ENCODE measurements around the gene INTS2. TPM values are rescaled to one million over a fixed set of nuclear protein-coding genes. Genes with fewer than 3 reads are reported as not detected.
"Not testable (repeated sequence)": the region's sequence is repeated elsewhere in the genome, so short reads cannot be mapped to it uniquely, and the experiment has no call there.

INTS2 gene
- total RNA-seq, 3 donors from 2014 or later: 8.3 to 15.2 (median 11.8) TPM

GRCh38 chr17:61895391-61895790 lies 32.4 kb downstream of the INTS2 start:
- no peak overlapping the region for H3K27ac ChIP-seq
- H3K27me3 ChIP-seq: no peaks in the 10 kb centered on the region
- no peaks in the 10 kb centered on the region for H3K36me3 ChIP-seq
- DNase-seq (ENCODE audit: low spot score in 2 of 2): no peak
- intact Hi-C loops (cut with DNase I; ENCODE audit: low total_unique reads): no loop called here
- no peak overlapping the region for H3K4me3 ChIP-seq
- no peaks in the 10 kb centered on the region for H3K4me1 ChIP-seq
- no peaks in the 10 kb centered on the region for H3K9me3 ChIP-seq
- TF ChIP-seq POLR2A (IDR thresholded peaks at IDR 0.05): no peak
- TF ChIP-seq POLR2AphosphoS5 (IDR thresholded peaks at IDR 0.05): no peak
- TF ChIP-seq CTCF (IDR thresholded peaks at IDR 0.05): no peak

GRCh38 chr17:61894310-61894709 lies 33.5 kb downstream of the INTS2 start:
- H3K4me1 ChIP-seq; H3K27ac ChIP-seq; intact Hi-C loops (cut with DNase I; ENCODE audit: low total_unique reads); H3K36me3 ChIP-seq; DNase-seq (ENCODE audit: low spot score in 2 of 2); H3K9me3 ChIP-seq; H3K4me3 ChIP-seq; H3K27me3 ChIP-seq: not testable (repeated sequence)

DNA sequence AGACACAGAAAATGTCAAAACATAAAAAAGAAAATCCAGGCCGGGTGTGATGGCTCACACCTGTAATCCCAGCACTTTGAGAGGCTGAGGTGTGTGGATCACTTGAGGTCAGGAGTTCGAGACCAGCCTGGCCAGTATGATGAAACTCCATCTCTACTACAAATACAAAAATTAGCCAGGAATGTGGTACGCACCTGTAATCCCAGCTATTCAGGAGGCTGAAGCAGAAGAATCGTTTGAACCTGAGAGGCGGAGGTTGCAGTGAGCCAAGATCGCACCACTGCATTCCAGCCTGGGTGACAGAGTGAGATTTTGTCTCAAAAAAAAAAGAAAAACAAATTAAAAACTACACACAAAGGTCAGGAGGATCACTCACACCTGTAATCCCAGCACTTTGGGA lies 40.0 kb downstream of the INTS2 start:
- H3K4me3 ChIP-seq; intact Hi-C loops (cut with DNase I; ENCODE audit: low total_unique reads); H3K9me3 ChIP-seq; H3K36me3 ChIP-seq; DNase-seq (ENCODE audit: low spot score in 2 of 2); H3K27me3 ChIP-seq; H3K4me1 ChIP-seq; H3K27ac ChIP-seq: not testable (repeated sequence)

GRCh38 chr17:61885865-61886264 lies 41.9 kb downstream of the INTS2 start:
- DNase-seq (ENCODE audit: low spot score in 2 of 2); H3K36me3 ChIP-seq: not testable (repeated sequence)

DNA sequence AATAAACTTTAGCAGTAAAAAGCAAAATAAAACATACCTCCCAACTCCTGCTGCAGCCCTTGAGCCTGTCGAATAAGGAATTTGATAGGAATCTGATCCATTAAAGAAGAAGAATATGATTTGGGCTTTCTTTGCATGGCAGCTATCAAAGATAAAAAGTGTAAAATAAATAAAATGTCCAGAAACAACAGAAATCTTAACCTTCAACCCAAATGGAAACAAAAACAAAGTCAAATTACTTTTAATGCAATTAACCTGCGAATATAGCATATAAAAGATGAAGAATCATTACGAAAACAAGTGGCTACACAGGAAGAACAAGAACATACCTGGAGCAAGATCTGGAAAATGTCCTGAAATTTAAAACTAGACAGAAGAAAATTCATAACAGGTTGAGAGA lies 42.9 kb downstream of the INTS2 start:
- H3K36me3 ChIP-seq: no peaks in the 10 kb centered on the region
- no peak overlapping the region for H3K4me3 ChIP-seq
- no peaks in the 10 kb centered on the region for H3K4me1 ChIP-seq
- intact Hi-C loops (cut with DNase I; ENCODE audit: low total_unique reads): no loop called here
- H3K27me3 ChIP-seq: no peaks in the 10 kb centered on the region
- TF ChIP-seq POLR2A (IDR thresholded peaks at IDR 0.05): no peak
- TF ChIP-seq CTCF (IDR thresholded peaks at IDR 0.05): no peak
- TF ChIP-seq POLR2AphosphoS5 (IDR thresholded peaks at IDR 0.05): no peak
- no peaks in the 10 kb centered on the region for H3K9me3 ChIP-seq
- DNase-seq (ENCODE audit: low spot score in 2 of 2): no peak
- H3K27ac ChIP-seq: no peak overlapping the region

More at GRCh38 chr17:61885865-61886264, 41.9 kb downstream of the INTS2 start:
- H3K27me3 ChIP-seq; H3K4me3 ChIP-seq; H3K27ac ChIP-seq; intact Hi-C loops (cut with DNase I; ENCODE audit: low total_unique reads); H3K4me1 ChIP-seq; H3K9me3 ChIP-seq: not testable (repeated sequence)

GRCh38 chr17:61880589-61881102 lies 47.1 kb downstream of the INTS2 start:
- Histone ChIP-seq H3K27me3 (no peaks in the 10 kb centered on the region), H3K4me1 (no peaks in the 10 kb centered on the region), H3K36me3 (no peaks in the 10 kb centered on the region), H3K4me3 (no peak overlapping the region), H3K9me3 (no peaks in the 10 kb centered on the region), H3K27ac (no peak overlapping the region)
- intact Hi-C loops (cut with DNase I; ENCODE audit: low total_unique reads): no loop called here
- no peak for DNase-seq (ENCODE audit: low spot score in 2 of 2)
- no peak for TF ChIP-seq POLR2A (IDR thresholded peaks at IDR 0.05)
- no peak for TF ChIP-seq CTCF (IDR thresholded peaks at IDR 0.05)
- TF ChIP-seq POLR2AphosphoS5 (IDR thresholded peaks at IDR 0.05): no peak

GRCh38 chr17:61878984-61879612 lies 48.7 kb downstream of the INTS2 start:
- H3K4me1 ChIP-seq: no peaks in the 10 kb centered on the region
- DNase-seq (ENCODE audit: low spot score in 2 of 2): no peak
- H3K36me3 ChIP-seq: no peaks in the 10 kb centered on the region
- no peaks in the 10 kb centered on the region for H3K27me3 ChIP-seq
- TF ChIP-seq CTCF (IDR thresholded peaks at IDR 0.05) (no peak), POLR2AphosphoS5 (IDR thresholded peaks at IDR 0.05) (no peak), POLR2A (IDR thresholded peaks at IDR 0.05) (no peak)
- no peaks in the 10 kb centered on the region for H3K9me3 ChIP-seq
- no peak overlapping the region for H3K4me3 ChIP-seq
- no peak overlapping the region for H3K27ac ChIP-seq
- intact Hi-C loops (cut with DNase I; ENCODE audit: low total_unique reads): no loop called here

All from breast epithelium (tissue), 4 donors.